CD4-positive, alpha-beta T cell (primary cell): ENCODE data around the gene SIRPB2. TPM values are rescaled to one million over a fixed set of nuclear protein-coding genes. Genes with fewer than 3 reads are reported as not detected.

Experiments used
- ATAC-seq: fragments of 200-7000 bp; cut with Tn5 transposase; one replicate; pipeline ENCODE4 v1.10.0; 2022; ENCODE audit warnings: mild to moderate bottlenecking; ENCODE audit not compliant: poor library complexity
- CTCF ChIA-PET: fragments of 350-600 bp; sonication (Branson Sonifier 250); formaldehyde crosslinking; loops from one replicate; lab custom pipeline; 2021; ENCODE audit warnings: antibody characterized with exemption, inconsistent platforms; lab: Charles Lee
- POLR2A ChIA-PET: fragments of 350-600 bp; sonication (Branson Sonifier 250); formaldehyde crosslinking; loops from one replicate; lab custom pipeline; 2021; ENCODE audit warnings: antibody characterized with exemption, inconsistent platforms; lab: Charles Lee
- DNase-seq, 14 experiments: peaks; one replicate each; pipeline ENCODE4 v3.0.0-alpha.2; 2013 to 2020; ENCODE audit warnings: mixed read lengths in 2 of 14
- H3K27ac ChIP-seq, 2 donors: one replicate each; pipeline versions ENCODE4 v1.5.1 to v1.7.0; 2013; ENCODE audit warnings: low read length in 2 of 2, low read depth in 1 of 2, mild to moderate bottlenecking in 1 of 2
- H3K27me3 ChIP-seq, 2 experiments: 1 replicate in 1 of 2; 2 replicates in 1 of 2; pipeline versions ENCODE4 v1.6.1 to v1.7.0; 2013; ENCODE audit warnings: low read length in 2 of 2, control low read depth in 1 of 2, mild to moderate bottlenecking in 1 of 2, moderate library complexity in 1 of 2; ENCODE audit not compliant: insufficient read depth in 2 of 2, control insufficient read depth in 1 of 2
- H3K36me3 ChIP-seq: one replicate; pipeline ENCODE4 v1.6.1; 2013; ENCODE audit warnings: low read length, control low read depth; ENCODE audit not compliant: insufficient read depth
- H3K4me1 ChIP-seq: one replicate; pipeline ENCODE4 v1.6.1; 2013; ENCODE audit warnings: low read length, control low read depth; ENCODE audit not compliant: insufficient read depth
- H3K4me3 ChIP-seq: one replicate; pipeline ENCODE4 v1.5.1; 2013; ENCODE audit warnings: mild to moderate bottlenecking, low read length, moderate library complexity
- H3K9me3 ChIP-seq, 2 experiments: 1 replicate in 1 of 2; 2 replicates in 1 of 2; pipeline versions ENCODE4 v1.6.1 to v1.7.0; 2013; ENCODE audit warnings: low read length in 2 of 2, mild to moderate bottlenecking in 2 of 2, control low read depth in 1 of 2, moderate library complexity in 1 of 2; ENCODE audit not compliant: control insufficient read depth in 1 of 2, insufficient read depth in 1 of 2
- H3K27ac Mint-ChIP-seq: one replicate; pipeline ENCODE4 v1.8.0; 2020; ENCODE audit warnings: mixed read lengths
- H3K27me3 Mint-ChIP-seq: one replicate; pipeline ENCODE4 v1.8.0; 2021; ENCODE audit warnings: mixed read lengths
- H3K36me3 Mint-ChIP-seq: one replicate; pipeline ENCODE4 v1.8.0; 2021; ENCODE audit warnings: low read depth, mixed read lengths
- H3K4me1 Mint-ChIP-seq: one replicate; pipeline ENCODE4 v1.8.0; 2021; ENCODE audit warnings: low read depth, mixed read lengths
- H3K4me3 Mint-ChIP-seq: one replicate; pipeline ENCODE4 v1.8.0; 2020; ENCODE audit warnings: mild to moderate bottlenecking, mixed read lengths
- H3K9me3 Mint-ChIP-seq: one replicate; pipeline ENCODE4 v1.8.0; 2020; ENCODE audit warnings: mixed read lengths
- intact Hi-C, 2 experiments: fragments of 100-400 bp; cut with DNase I in 1 of 2; cut with micrococcal nuclease in 1 of 2; formaldehyde crosslinking; loops; one replicate each; pipeline versions ENCODE4 v1.15.1 to v1.9.0; 2023 to 2025; cut with DNase I, micrococcal nuclease
- total RNA-seq, 174 experiments: library from RNA in 2 of 174; stranded (reverse) in 2 of 174; gene quantifications; one replicate each; pipeline ENCODE4 v1.2.3 and lab custom pipeline; 2021 to 2026
- TF ChIP-seq, protein P1 (sequence below): fragments of 200-600 bp; IDR thresholded peaks from one replicate; pipeline ENCODE4 v1.8.0; 2022; ENCODE audit warnings: antibody characterized with exemption, mild to moderate bottlenecking

Gene SIRPB2
- total RNA-seq, 2 experiments from 2014 or later = 0.20 to 0.49 TPM

DNA sequence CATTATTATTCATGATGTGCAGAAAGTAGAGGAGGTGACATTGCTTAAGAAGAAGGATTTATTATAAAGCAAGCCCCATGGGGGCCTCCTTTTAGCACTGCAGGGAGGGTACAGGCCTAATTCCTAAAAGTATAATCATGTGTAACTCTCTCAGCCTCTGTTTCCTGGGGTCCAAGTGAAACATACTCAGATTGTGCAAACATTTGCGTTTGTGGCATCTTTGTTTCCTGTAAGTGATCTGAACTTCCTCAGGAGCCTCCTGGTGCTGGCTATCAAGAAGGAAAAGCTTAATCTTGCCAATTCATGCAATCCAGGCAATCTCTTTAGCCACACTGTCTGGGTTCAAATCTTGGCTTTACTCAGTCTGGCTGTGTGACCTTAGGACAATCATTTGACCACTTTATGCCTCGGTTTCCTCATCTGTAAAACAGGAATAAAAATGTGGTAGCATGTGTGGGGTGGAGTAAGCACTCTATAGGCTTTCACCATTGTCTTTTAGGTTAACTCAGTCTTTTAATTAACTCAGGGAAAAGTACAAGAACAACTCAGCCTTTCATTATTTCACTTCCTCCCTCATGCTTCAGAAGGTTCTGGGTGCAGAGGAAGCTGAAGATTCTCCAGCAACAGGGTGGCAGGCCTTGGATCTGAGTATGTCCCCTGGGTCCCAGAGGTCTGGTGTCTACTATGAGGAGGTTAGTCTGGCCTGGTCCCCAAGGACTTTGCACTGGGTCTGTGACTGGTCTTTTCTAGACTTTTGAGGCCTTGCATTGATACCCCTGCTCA, 831 bp upstream of the SIRPB2 start:
- intact Hi-C loops = no loop called here
- ChIA-PET POLR2A (no interaction called here), CTCF (interaction anchor here (1.2 kb wide), 1 partner anchor 12 kb away, joined by 3 read pairs; no protein-coding TSS in a partner anchor)
- Mint-ChIP-seq H3K36me3 (no peaks in the 10 kb centered on the region), H3K27me3 (peaks cover 33% of the 10 kb centered on the region), H3K9me3 (no peaks in the 10 kb centered on the region), H3K27ac (no peak overlapping the region), H3K4me1 (peaks cover 6% of the 10 kb centered on the region), H3K4me3 (no peak overlapping the region)
- Histone ChIP-seq H3K36me3 (no peaks in the 10 kb centered on the region), H3K9me3 (no peaks in the 10 kb centered on the region), H3K4me1 (no peaks in the 10 kb centered on the region), H3K27ac (no peak overlapping the region), H3K27me3 (no peaks in the 10 kb centered on the region), H3K4me3 (no peak overlapping the region)
- peak in 1 of 14 experiments; percentile 11 for DNase-seq
- ATAC-seq = no peak
- TF ChIP-seq, protein P1, sequence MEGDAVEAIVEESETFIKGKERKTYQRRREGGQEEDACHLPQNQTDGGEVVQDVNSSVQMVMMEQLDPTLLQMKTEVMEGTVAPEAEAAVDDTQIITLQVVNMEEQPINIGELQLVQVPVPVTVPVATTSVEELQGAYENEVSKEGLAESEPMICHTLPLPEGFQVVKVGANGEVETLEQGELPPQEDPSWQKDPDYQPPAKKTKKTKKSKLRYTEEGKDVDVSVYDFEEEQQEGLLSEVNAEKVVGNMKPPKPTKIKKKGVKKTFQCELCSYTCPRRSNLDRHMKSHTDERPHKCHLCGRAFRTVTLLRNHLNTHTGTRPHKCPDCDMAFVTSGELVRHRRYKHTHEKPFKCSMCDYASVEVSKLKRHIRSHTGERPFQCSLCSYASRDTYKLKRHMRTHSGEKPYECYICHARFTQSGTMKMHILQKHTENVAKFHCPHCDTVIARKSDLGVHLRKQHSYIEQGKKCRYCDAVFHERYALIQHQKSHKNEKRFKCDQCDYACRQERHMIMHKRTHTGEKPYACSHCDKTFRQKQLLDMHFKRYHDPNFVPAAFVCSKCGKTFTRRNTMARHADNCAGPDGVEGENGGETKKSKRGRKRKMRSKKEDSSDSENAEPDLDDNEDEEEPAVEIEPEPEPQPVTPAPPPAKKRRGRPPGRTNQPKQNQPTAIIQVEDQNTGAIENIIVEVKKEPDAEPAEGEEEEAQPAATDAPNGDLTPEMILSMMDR = no peak

DNA sequence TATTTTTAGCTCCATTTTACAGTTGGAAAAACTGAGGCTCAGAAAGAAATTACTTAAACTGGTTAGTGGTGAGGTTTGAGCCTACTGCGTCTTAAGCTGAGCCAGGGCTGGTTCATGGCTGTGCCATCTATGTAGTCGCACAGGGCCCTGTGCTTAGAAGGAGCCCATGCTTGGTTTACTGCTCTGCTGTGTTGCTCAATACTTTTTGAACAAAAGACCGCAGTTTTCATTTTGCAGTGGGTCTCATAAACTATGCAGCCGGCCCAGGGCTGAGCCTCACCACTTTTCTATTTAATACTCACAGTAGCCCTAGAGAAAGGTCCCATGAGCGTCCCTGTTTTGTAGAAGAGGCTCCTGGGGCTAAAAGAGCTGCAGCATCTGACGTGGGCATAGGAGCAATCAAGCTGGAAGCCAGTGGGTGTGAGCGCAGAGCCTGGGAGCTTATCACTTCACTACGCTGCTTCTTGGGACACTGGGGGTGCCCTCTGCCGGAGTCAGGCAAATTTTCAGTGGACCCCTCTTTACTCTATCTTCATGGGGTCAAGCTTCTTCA, 501 bp downstream of the SIRPB2 start:
- H3K27me3 Mint-ChIP-seq = peaks cover 38% of the 10 kb centered on the region
- Histone ChIP-seq H3K4me3 (peak overlapping the region; percentile 33), H3K4me1 (no peaks in the 10 kb centered on the region), H3K27ac (no peak overlapping the region), H3K9me3 (no peaks in the 10 kb centered on the region), H3K36me3 (no peaks in the 10 kb centered on the region), H3K27me3 (no peaks in the 10 kb centered on the region)
- no peak overlapping the region for H3K4me3 Mint-ChIP-seq
- ATAC-seq (no peak), DNase-seq (no peak)
- intact Hi-C loops = no loop called here
- TF ChIP-seq, protein P1 = no peak
- H3K27ac Mint-ChIP-seq = no peak overlapping the region
- ChIA-PET CTCF (interaction anchor here (1.6 kb wide), 1 partner anchor 13 kb away, joined by 8 read pairs; no protein-coding TSS in a partner anchor), POLR2A (no interaction called here)
- H3K4me1 Mint-ChIP-seq = peaks cover 6% of the 10 kb centered on the region
- H3K36me3 Mint-ChIP-seq = no peaks in the 10 kb centered on the region
- H3K9me3 Mint-ChIP-seq = no peaks in the 10 kb centered on the region

DNA sequence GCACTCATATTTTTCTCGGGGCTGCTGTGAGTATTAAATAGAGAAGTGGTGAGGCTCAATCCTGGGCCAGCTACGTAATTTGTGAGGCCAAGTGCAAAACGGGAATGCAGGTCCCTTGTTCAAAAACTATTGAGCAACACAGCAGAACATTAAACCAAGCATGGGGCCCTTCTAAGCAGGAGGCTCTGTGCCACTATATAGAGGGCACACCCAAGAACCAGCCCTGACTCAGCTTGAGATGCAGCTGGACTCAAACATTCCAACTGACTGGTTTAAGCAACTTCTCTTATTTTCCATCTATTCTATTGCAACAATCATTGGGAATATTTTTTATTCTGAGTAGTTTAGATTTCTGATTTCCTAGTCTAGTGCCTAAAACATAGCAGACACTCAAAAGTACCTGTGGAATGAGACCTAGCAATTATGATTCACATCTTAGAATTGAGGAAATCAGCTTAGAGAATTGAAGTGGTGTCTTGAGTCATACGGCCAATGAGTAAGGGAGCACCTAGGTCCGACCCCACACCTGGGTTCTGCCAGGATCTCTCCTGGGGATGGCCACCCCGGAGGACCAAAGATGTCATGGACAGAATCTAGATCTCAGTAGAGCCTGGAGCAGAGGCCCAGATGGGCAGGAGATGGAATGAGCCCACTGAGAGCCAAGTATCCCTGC, 1.3 kb downstream of the SIRPB2 start:
- Mint-ChIP-seq H3K4me1 (peaks cover 6% of the 10 kb centered on the region), H3K27ac (no peak overlapping the region), H3K4me3 (no peak overlapping the region), H3K27me3 (peaks cover 46% of the 10 kb centered on the region), H3K36me3 (no peaks in the 10 kb centered on the region), H3K9me3 (no peaks in the 10 kb centered on the region)
- POLR2A ChIA-PET = interaction anchor here (0.8 kb wide), 1 partner anchor 19 kb away, joined by 3 read pairs; no protein-coding TSS in a partner anchor
- Histone ChIP-seq H3K9me3 (no peaks in the 10 kb centered on the region), H3K27ac (no peak overlapping the region), H3K4me1 (no peaks in the 10 kb centered on the region), H3K27me3 (no peaks in the 10 kb centered on the region), H3K4me3 (peak overlapping the region; percentile 33), H3K36me3 (no peaks in the 10 kb centered on the region)
- intact Hi-C loops = no loop called here
- CTCF ChIA-PET = interaction anchor here (1.6 kb wide), 1 partner anchor 14 kb away, joined by 8 read pairs; no protein-coding TSS in a partner anchor
- ATAC-seq = no peak
- peak in 3 of 14 experiments; percentile 10 to 45 (median 32) for DNase-seq
- TF ChIP-seq, protein P1 = no peak
